Measurements from ENCODE around the gene NEDD4L. TPM values are rescaled to one million over a fixed set of nuclear protein-coding genes. Genes with fewer than 3 reads are reported as not detected.

NEDD4L gene
- total RNA-seq, 1 donor from 2014 or later, result 93.9 TPM

DNA sequence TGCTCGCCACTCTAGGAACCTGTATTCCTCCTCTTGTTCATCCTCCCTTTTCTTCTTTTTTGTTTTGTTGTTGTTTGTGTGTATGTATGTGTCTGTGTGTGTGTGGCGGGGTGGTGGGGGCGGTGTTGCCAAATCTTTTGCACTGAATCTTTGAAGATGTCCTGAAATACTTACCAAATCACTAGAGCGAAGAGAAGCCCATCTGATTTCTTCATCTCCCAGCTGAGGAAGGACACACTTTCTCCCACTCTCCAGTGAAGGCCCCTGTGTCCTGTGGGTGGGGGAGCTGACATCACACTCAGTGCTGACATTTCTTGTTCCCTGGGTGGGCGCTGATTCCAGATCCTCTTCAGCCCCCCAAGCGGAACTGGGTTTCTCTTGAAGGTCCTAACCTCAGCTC is 74.5 kb downstream of the NEDD4L start:
- Histone ChIP-seq H2AFZ (ENCODE audit: low read depth, low read length) (no peak overlapping the region), H3K27ac (ENCODE audit: low read depth, low read length) (no peak overlapping the region), H3K9ac (ENCODE audit: low read length) (no peak overlapping the region), H3K27me3 (ENCODE audit: insufficient read depth, low read length) (no peaks in the 10 kb centered on the region), H3K9me3 (ENCODE audit: insufficient read depth, low read depth, low read length) (no peaks in the 10 kb centered on the region), H3K4me2 (ENCODE audit: low read length) (no peak overlapping the region), H4K20me1 (ENCODE audit: insufficient read depth, low read length) (no peaks in the 10 kb centered on the region), H3K4me3 (ENCODE audit: insufficient read depth, low read depth, low read length) (no peak overlapping the region), H3K36me3 (ENCODE audit: insufficient read depth, low read length) (no peaks in the 10 kb centered on the region), H3K79me2 (ENCODE audit: insufficient read depth, low read length) (no peaks in the 10 kb centered on the region), H3K4me1 (ENCODE audit: insufficient read depth, low read length) (peaks cover 7% of the 10 kb centered on the region)
- H3K9me3 Mint-ChIP-seq (ENCODE audit: unreplicated experiment), result no peaks in the 10 kb centered on the region
- no peaks in the 10 kb centered on the region for H3K27me3 Mint-ChIP-seq (ENCODE audit: low read depth, unreplicated experiment)
- no peak overlapping the region for H3K4me3 Mint-ChIP-seq (ENCODE audit: unreplicated experiment)
- TF ChIP-seq, protein P1, sequence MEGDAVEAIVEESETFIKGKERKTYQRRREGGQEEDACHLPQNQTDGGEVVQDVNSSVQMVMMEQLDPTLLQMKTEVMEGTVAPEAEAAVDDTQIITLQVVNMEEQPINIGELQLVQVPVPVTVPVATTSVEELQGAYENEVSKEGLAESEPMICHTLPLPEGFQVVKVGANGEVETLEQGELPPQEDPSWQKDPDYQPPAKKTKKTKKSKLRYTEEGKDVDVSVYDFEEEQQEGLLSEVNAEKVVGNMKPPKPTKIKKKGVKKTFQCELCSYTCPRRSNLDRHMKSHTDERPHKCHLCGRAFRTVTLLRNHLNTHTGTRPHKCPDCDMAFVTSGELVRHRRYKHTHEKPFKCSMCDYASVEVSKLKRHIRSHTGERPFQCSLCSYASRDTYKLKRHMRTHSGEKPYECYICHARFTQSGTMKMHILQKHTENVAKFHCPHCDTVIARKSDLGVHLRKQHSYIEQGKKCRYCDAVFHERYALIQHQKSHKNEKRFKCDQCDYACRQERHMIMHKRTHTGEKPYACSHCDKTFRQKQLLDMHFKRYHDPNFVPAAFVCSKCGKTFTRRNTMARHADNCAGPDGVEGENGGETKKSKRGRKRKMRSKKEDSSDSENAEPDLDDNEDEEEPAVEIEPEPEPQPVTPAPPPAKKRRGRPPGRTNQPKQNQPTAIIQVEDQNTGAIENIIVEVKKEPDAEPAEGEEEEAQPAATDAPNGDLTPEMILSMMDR (IDR thresholded peaks at IDR 0.05; ENCODE audit: insufficient read depth, low read depth, low read length), result no peak
- no peak for TF ChIP-seq EZH2 (IDR thresholded peaks at IDR 0.05; ENCODE audit: insufficient read depth, low read length)
- H3K27ac Mint-ChIP-seq (ENCODE audit: unreplicated experiment), result no peak overlapping the region
- peaks cover 14% of the 10 kb centered on the region for H3K4me1 Mint-ChIP-seq (ENCODE audit: low read depth, unreplicated experiment)
- FAIRE-seq, result no peak
- DNase-seq (ENCODE audit: low read depth), result no peak
- no peaks in the 10 kb centered on the region for H3K36me3 Mint-ChIP-seq (ENCODE audit: low read depth, unreplicated experiment)

DNA sequence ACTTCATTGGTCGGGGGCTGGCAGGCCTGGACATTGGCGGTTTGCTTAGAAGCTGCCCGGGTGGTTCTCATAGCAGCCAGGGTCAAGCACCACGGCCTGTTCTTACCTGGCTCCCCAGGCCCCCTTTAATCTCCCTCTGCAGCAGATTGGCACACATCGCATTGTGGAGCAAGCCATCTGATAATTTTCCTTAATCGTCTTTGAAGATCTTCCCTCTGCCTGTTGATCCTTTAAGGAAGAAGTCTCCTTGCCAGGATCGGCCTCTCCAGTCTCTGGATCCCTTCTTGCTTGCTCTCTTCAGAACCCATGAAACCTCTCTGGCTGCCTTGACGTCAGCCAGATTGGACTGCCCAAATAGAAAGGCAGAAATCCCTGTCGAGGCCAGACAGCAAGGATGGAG is 75.8 kb downstream of the NEDD4L start:
- H3K9me3 ChIP-seq (ENCODE audit: insufficient read depth, low read depth, low read length), result no peaks in the 10 kb centered on the region
- no peaks in the 10 kb centered on the region for H3K79me2 ChIP-seq (ENCODE audit: insufficient read depth, low read length)
- Mint-ChIP-seq H3K4me1 (ENCODE audit: low read depth, unreplicated experiment) (peaks cover 14% of the 10 kb centered on the region), H3K27me3 (ENCODE audit: low read depth, unreplicated experiment) (no peaks in the 10 kb centered on the region), H3K4me3 (ENCODE audit: unreplicated experiment) (no peak overlapping the region), H3K36me3 (ENCODE audit: low read depth, unreplicated experiment) (no peaks in the 10 kb centered on the region), H3K9me3 (ENCODE audit: unreplicated experiment) (no peaks in the 10 kb centered on the region), H3K27ac (ENCODE audit: unreplicated experiment) (no peak overlapping the region)
- H3K4me3 ChIP-seq (ENCODE audit: insufficient read depth, low read depth, low read length), result no peak overlapping the region
- H4K20me1 ChIP-seq (ENCODE audit: insufficient read depth, low read length), result no peaks in the 10 kb centered on the region
- H2AFZ ChIP-seq (ENCODE audit: low read depth, low read length), result no peak overlapping the region
- FAIRE-seq (no peak), DNase-seq (ENCODE audit: low read depth) (no peak)
- no peaks in the 10 kb centered on the region for H3K36me3 ChIP-seq (ENCODE audit: insufficient read depth, low read length)
- no peak overlapping the region for H3K9ac ChIP-seq (ENCODE audit: low read length)
- no peak overlapping the region for H3K27ac ChIP-seq (ENCODE audit: low read depth, low read length)
- no peak overlapping the region for H3K4me2 ChIP-seq (ENCODE audit: low read length)
- TF ChIP-seq EZH2 (IDR thresholded peaks at IDR 0.05; ENCODE audit: insufficient read depth, low read length), result no peak
- TF ChIP-seq, protein P1 (IDR thresholded peaks at IDR 0.05; ENCODE audit: insufficient read depth, low read depth, low read length), result no peak
- no peaks in the 10 kb centered on the region for H3K27me3 ChIP-seq (ENCODE audit: insufficient read depth, low read length)
- peaks cover 7% of the 10 kb centered on the region for H3K4me1 ChIP-seq (ENCODE audit: insufficient read depth, low read length)

DNA sequence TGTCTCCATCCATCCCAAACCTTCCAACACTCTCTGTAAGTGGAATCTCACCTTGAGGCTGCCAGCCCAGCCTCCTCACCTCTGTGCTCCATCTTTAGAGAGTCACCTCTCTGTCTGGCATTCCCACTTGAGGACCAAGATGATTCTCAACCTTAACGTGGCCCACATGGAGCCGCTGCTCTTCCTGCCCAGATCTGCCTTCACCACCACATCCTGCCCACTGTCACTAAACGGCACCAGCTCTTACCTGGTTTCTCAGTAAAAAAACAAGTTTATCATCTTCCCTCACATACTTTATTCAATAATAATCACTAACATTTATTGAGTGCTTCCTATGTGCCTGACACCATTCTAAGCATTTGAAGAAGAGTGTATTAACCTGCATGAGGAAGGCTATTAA is 80.4 kb downstream of the NEDD4L start:
- no peak overlapping the region for H3K27ac Mint-ChIP-seq (ENCODE audit: unreplicated experiment)
- no peak overlapping the region for H3K4me3 ChIP-seq (ENCODE audit: insufficient read depth, low read depth, low read length)
- H3K9me3 ChIP-seq (ENCODE audit: insufficient read depth, low read depth, low read length), result no peaks in the 10 kb centered on the region
- H3K9me3 Mint-ChIP-seq (ENCODE audit: unreplicated experiment), result no peaks in the 10 kb centered on the region
- H4K20me1 ChIP-seq (ENCODE audit: insufficient read depth, low read length), result no peaks in the 10 kb centered on the region
- TF ChIP-seq EZH2 (IDR thresholded peaks at IDR 0.05; ENCODE audit: insufficient read depth, low read length), result no peak
- TF ChIP-seq, protein P1 (IDR thresholded peaks at IDR 0.05; ENCODE audit: insufficient read depth, low read depth, low read length), result no peak
- no peak overlapping the region for H3K4me2 ChIP-seq (ENCODE audit: low read length)
- H3K27ac ChIP-seq (ENCODE audit: low read depth, low read length), result no peak overlapping the region
- H3K36me3 Mint-ChIP-seq (ENCODE audit: low read depth, unreplicated experiment), result no peaks in the 10 kb centered on the region
- H3K4me1 ChIP-seq (ENCODE audit: insufficient read depth, low read length), result no peaks in the 10 kb centered on the region
- H3K79me2 ChIP-seq (ENCODE audit: insufficient read depth, low read length), result no peaks in the 10 kb centered on the region
- no peak for FAIRE-seq
- H3K27me3 ChIP-seq (ENCODE audit: insufficient read depth, low read length), result no peaks in the 10 kb centered on the region
- no peak overlapping the region for H2AFZ ChIP-seq (ENCODE audit: low read depth, low read length)
- H3K9ac ChIP-seq (ENCODE audit: low read length), result no peak overlapping the region
- no peak overlapping the region for H3K4me3 Mint-ChIP-seq (ENCODE audit: unreplicated experiment)
- no peaks in the 10 kb centered on the region for H3K27me3 Mint-ChIP-seq (ENCODE audit: low read depth, unreplicated experiment)
- H3K36me3 ChIP-seq (ENCODE audit: insufficient read depth, low read length), result no peaks in the 10 kb centered on the region
- no peak for DNase-seq (ENCODE audit: low read depth)
- H3K4me1 Mint-ChIP-seq (ENCODE audit: low read depth, unreplicated experiment), result peaks cover 5% of the 10 kb centered on the region
